Naive B cell (primary cell): ENCODE data around the gene CYB561. TPM values are rescaled to one million over a fixed set of nuclear protein-coding genes. Genes with fewer than 3 reads are reported as not detected.
A peak's percentile ranks its signal among the peaks of the same experiment; 100 is the strongest.

ENCODE experiments used
- ATAC-seq, 2 donors: fragments of 150-1000 bp; cut with Tn5 transposase; 2 replicates each; pipeline ENCODE4 v1.10.0; 2021; ENCODE audit warnings: low read depth in 2 of 2, mild to moderate bottlenecking in 2 of 2, moderate library complexity in 2 of 2
- DNase-seq: peaks from one replicate; pipeline ENCODE4 v3.0.0; 2022
- H3K27ac Mint-ChIP-seq, 6 donors: one replicate each; pipeline ENCODE4 v1.8.0; 2020 to 2022; ENCODE audit warnings: mild to moderate bottlenecking in 6 of 6, mixed read lengths in 6 of 6, moderate library complexity in 5 of 6, inconsistent platforms in 2 of 6
- H3K27me3 Mint-ChIP-seq, 3 donors: one replicate each; pipeline ENCODE4 v1.8.0; 2021 to 2022; ENCODE audit warnings: mixed read lengths in 3 of 3, mild to moderate bottlenecking in 1 of 3
- H3K36me3 Mint-ChIP-seq, 2 donors: one replicate each; pipeline ENCODE4 v1.8.0; 2020 to 2022; ENCODE audit warnings: mixed read lengths in 2 of 2, inconsistent platforms in 1 of 2, mild to moderate bottlenecking in 1 of 2
- H3K4me1 Mint-ChIP-seq, 3 donors: one replicate each; pipeline ENCODE4 v1.8.0; 2020 to 2022; ENCODE audit warnings: mixed read lengths in 3 of 3, inconsistent platforms in 1 of 3, mild to moderate bottlenecking in 1 of 3, moderate library complexity in 1 of 3
- H3K4me3 Mint-ChIP-seq, 8 donors: one replicate each; pipeline ENCODE4 v1.8.0; 2020 to 2022; ENCODE audit warnings: mild to moderate bottlenecking in 8 of 8, mixed read lengths in 8 of 8, moderate library complexity in 8 of 8, inconsistent platforms in 2 of 8
- H3K9me3 Mint-ChIP-seq, 7 donors: one replicate each; pipeline ENCODE4 v1.8.0; 2020 to 2022; ENCODE audit warnings: mixed read lengths in 7 of 7, mild to moderate bottlenecking in 5 of 7, inconsistent platforms in 2 of 7, moderate library complexity in 1 of 7
- polyA plus RNA-seq, 6 donors: library from polyadenylated mRNA; unstranded; fragments of 300-500 nt; fragmentation: Illumina TruSeq; gene quantifications; one replicate each; pipeline ENCODE4 v1.2.3, GENCODE V29; 2021; ENCODE audit warnings: low read depth in 6 of 6

Gene CYB561
- polyA plus RNA-seq, 6 donors from 2014 or later, result 0.66 to 3.4 (median 1.6) TPM; not detected in 1

DNA sequence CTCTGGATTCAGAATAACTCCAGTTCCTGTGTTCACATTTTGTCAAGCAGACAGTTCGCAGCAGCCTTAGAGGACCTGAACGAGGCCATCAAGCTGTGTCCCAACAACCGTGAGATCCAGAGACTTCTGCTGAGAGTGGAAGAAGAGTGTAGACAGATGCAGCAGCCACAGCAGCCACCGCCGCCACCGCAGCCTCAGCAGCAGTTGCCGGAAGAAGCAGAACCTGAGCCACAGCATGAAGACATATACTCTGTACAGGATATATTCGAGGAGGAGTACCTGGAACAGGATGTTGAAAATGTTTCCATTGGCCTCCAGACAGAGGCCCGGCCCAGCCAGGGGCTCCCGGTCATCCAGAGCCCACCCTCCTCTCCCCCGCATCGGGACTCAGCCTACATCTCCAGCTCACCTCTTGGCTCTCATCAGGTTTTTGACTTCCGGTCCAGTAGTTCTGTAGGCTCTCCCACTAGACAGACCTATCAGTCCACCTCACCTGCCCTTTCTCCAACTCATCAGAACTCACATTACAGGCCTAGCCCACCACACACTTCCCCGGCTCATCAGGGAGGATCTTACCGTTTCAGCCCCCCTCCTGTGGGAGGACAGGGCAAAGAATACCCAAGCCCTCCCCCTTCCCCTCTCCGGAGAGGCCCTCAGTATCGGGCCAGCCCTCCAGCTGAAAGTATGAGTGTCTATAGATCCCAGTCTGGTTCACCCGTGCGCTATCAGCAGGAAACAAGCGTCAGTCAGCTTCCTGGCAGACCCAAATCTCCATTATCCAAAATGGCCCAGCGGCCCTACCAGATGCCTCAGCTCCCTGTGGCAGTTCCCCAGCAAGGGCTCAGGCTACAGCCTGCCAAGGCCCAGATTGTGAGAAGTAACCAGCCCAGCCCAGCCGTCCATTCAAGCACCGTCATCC, 25.9 kb downstream of the CYB561 start:
- H3K9me3 Mint-ChIP-seq, result no peaks in the 10 kb centered on the region
- peaks cover 0 to 8% (median 7%) of the 10 kb centered on the region in 3 donors for H3K27me3 Mint-ChIP-seq
- peaks cover 0 to 10% (median 0%) of the 10 kb centered on the region in 3 donors for H3K4me1 Mint-ChIP-seq
- peak overlapping the region in 1 of 6 donors; percentile 6 for H3K27ac Mint-ChIP-seq
- peaks cover 0 to 12% of the 10 kb centered on the region in 2 donors for H3K36me3 Mint-ChIP-seq
- H3K4me3 Mint-ChIP-seq, result peak overlapping the region in 2 of 8 donors; percentile 10 to 73
- DNase-seq (no peak), ATAC-seq (no peak)

DNA sequence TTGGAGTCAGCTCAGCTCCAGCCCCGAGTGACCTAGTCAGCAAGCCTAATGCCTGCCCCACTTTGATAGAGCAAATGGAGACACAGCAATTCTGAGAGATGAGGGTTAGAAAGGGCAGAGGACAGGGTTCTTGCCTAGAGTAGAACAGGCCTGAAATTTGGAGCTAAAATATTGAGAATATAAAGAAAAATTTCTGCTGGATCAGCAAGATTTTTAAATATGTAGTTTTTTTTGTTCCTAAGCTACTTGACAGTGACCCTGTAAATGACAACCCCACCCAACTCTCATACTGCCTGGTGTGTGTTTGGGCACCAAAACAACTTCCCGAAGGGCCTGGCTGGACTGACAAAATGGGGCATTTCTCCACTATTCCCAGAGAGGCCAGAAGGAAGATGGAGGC, 26.7 kb downstream of the CYB561 start:
- no peaks in the 10 kb centered on the region for H3K9me3 Mint-ChIP-seq
- no peak overlapping the region for H3K4me3 Mint-ChIP-seq
- H3K4me1 Mint-ChIP-seq, result peaks cover 0 to 10% (median 0%) of the 10 kb centered on the region in 3 donors
- no peak for DNase-seq
- H3K27ac Mint-ChIP-seq, result peak overlapping the region in 1 of 6 donors; percentile 12
- H3K27me3 Mint-ChIP-seq, result peaks cover 0 to 8% (median 7%) of the 10 kb centered on the region in 3 donors
- no peak for ATAC-seq
- peaks cover 0 to 12% of the 10 kb centered on the region in 2 donors for H3K36me3 Mint-ChIP-seq

DNA sequence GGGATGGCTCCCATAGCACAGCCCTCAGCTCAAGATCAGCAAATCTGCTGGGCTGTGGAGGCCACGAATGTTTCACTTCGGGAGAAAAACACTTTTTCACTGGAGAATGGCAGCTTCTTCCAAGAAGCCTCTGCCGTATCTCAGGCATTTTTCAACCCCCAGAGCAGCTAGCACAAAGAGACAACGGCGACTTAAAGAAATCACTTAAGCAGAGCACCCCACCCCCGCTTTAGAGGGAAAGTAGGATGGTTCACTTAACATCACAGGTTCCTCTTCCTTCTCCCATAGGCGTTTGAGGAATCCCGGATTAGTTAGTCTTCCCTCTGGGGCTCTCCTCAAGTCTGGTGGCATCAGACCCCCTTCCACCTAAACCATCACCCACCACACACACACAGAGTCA, 27.6 kb downstream of the CYB561 start:
- peaks cover 0 to 10% (median 0%) of the 10 kb centered on the region in 3 donors for H3K4me1 Mint-ChIP-seq
- H3K27me3 Mint-ChIP-seq, result peaks cover 0 to 8% (median 7%) of the 10 kb centered on the region in 3 donors
- H3K9me3 Mint-ChIP-seq, result no peaks in the 10 kb centered on the region
- DNase-seq, result no peak
- peak overlapping the region in 1 of 6 donors; percentile 32 for H3K27ac Mint-ChIP-seq
- ATAC-seq, result no peak
- H3K4me3 Mint-ChIP-seq, result no peak overlapping the region
- peaks cover 0 to 13% of the 10 kb centered on the region in 2 donors for H3K36me3 Mint-ChIP-seq

DNA sequence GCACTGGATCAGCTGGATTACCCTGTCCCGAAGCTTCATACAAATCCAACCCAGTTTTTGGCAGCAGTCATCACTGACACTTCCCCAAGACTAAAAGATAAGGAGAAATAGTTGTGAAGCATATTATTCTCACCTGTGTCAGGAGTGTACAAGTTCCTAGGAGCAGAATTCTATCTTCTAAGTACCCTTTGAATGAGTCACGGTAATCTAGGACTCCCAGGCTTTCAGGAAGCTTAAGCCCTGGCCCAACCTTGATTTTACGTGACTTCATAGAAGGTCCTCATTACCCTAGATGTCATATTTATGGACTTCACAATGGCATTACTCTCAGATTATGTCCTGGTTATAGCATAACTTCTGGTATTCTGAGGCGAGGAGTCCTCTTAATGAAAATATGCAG, 31.9 kb downstream of the CYB561 start:
- H3K27ac Mint-ChIP-seq, result no peak overlapping the region
- DNase-seq (no peak), ATAC-seq (no peak)
- H3K4me3 Mint-ChIP-seq, result no peak overlapping the region
- H3K36me3 Mint-ChIP-seq, result peaks cover 0 to 19% of the 10 kb centered on the region in 2 donors
- H3K4me1 Mint-ChIP-seq, result no peaks in the 10 kb centered on the region
- H3K27me3 Mint-ChIP-seq, result no peaks in the 10 kb centered on the region
- H3K9me3 Mint-ChIP-seq, result no peaks in the 10 kb centered on the region

DNA sequence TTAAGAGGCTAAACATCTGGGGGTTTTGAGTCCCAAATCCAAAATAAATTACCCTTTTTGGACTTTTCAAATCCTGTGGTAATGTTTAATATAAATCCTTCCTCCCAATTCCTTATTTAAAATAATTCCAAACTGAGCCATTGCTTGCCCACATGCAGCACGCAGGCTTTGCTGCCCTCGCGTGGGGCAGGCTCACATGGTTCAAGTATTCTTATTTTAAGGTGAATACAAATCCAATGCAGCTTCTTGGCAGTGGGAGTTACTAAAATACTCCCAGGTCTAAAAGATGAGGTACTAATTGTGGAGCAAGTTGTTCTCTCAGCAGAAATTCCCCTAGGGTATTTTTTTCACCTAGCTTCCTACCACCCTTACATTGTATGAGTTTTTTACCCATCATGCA, 33.0 kb downstream of the CYB561 start:
- H3K9me3 Mint-ChIP-seq, result no peaks in the 10 kb centered on the region
- ATAC-seq (no peak), DNase-seq (no peak)
- no peaks in the 10 kb centered on the region for H3K4me1 Mint-ChIP-seq
- no peak overlapping the region for H3K4me3 Mint-ChIP-seq
- H3K27ac Mint-ChIP-seq, result peak overlapping the region in 1 of 6 donors; percentile 62
- peaks cover 0 to 19% of the 10 kb centered on the region in 2 donors for H3K36me3 Mint-ChIP-seq
- H3K27me3 Mint-ChIP-seq, result no peaks in the 10 kb centered on the region

DNA sequence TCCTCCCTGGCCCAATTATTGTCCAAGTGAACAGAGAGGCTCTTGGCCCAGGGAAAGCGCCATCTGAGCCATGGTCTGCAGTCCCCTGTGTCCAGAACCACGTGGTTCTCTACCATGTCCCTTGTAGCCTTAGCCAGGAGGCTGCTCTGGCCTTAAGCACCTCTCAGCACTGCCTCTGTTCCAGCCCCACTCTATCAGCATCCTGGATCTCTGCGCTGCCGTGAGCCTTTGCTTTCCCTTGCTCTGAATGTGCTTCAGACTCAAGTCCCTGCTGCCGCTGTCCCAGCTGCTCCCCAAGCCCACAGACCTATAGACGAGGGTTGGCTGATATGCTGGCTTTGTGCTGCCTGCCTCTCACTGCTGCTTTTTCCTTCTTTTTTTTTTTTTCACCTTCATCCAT, 33.9 kb downstream of the CYB561 start:
- no peak for ATAC-seq
- DNase-seq, result no peak
- Mint-ChIP-seq H3K4me1 (no peaks in the 10 kb centered on the region), H3K27me3 (no peaks in the 10 kb centered on the region), H3K9me3 (no peaks in the 10 kb centered on the region), H3K27ac (no peak overlapping the region), H3K36me3 (peaks cover 0 to 19% of the 10 kb centered on the region in 2 donors), H3K4me3 (no peak overlapping the region)

DNA sequence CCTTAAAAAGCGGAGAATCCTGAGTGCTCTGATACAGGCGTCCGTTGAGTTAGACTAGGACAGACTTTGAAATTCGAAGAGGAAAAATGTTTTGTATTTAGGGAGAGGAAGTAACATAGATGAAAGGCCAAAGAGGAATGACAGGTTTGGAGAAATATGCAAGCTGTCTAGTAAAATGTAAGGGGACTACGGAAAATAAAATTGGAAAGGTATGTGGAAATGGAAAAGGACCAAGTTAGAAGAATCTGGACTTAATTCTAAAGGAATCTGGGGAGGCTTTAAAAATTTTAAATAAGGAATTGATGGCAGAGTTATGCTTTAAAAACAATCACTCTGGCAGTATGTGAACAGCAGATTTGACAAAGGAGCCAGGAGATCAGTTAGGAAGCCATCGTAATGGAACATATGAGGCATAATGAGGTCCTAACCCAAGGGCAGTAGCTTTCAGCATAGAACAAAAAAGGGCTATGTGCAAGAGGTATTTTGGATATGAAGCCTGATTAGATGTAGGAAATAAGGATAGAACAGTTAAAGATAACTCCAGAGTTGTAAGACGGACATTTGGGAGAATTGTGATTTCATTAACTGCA, 38.3 kb downstream of the CYB561 start:
- peaks cover 0 to 4% (median 4%) of the 10 kb centered on the region in 3 donors for H3K4me1 Mint-ChIP-seq
- no peak for ATAC-seq
- H3K27ac Mint-ChIP-seq, result no peak overlapping the region
- DNase-seq, result no peak
- no peak overlapping the region for H3K4me3 Mint-ChIP-seq
- H3K9me3 Mint-ChIP-seq, result no peaks in the 10 kb centered on the region
- peaks cover 0 to 6% of the 10 kb centered on the region in 2 donors for H3K36me3 Mint-ChIP-seq
- H3K27me3 Mint-ChIP-seq, result no peaks in the 10 kb centered on the region

DNA sequence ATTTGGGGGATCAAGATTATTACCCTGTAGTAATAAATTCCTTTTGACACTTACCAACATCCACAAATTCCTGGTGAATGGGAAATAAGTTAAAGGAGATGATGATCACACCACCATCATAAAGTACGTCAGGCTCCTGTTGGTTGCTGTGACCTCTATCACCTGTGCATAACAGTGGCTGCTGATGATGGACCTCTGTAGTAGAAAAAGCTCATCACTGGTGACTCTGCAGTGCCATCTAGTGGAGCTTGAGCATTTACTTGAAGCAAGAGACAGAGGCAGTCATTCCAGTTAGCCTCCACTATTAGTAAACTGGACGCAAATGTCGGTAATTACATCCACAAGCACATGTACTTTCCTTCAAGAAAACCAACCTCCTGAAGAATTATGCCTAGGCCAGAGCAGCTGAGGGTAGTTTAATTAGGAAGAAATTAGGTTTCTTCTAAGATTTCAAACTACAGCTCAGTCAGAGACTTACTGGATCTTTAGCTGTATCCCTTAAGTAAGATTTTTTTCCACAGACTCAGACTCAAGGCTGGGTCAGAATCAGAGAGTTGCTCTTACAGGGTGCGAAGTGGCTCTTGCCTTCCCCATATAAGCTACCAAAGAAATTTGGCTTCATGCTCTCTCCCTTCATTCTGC, 39.3 kb downstream of the CYB561 start:
- Mint-ChIP-seq H3K27me3 (no peaks in the 10 kb centered on the region), H3K27ac (peak overlapping the region in 1 of 6 donors; percentile 5), H3K4me3 (no peak overlapping the region), H3K9me3 (no peaks in the 10 kb centered on the region), H3K4me1 (peaks cover 0 to 4% (median 4%) of the 10 kb centered on the region in 3 donors), H3K36me3 (no peaks in the 10 kb centered on the region)
- ATAC-seq (peak; percentile 81 to 92), DNase-seq (peak; percentile 64)

DNA sequence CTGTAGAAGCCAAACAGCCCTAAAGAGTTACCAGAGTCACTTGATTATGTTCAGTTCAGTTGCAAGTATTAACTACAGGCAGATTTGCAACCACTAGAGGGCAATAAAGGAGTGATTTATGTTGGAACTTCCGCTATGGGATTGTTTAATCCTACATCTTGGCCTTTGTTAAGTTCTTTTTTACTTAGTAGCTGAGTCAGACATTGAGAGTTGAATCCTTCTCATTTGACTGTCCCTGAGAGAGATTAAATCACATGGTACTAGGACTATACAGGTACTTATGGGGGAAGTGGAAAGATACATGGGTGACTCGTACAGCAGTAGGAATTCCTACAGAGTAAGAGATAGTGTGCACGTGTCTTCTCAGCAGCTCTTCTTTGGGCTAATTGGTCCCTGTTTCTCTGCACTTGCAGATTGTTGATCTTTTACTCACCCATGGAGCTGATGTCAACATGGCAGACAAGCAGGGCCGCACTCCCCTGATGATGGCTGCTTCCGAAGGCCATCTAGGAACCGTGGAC, 40.3 kb downstream of the CYB561 start:
- DNase-seq (peak; percentile 24), ATAC-seq (peak in 1 of 2 donors; percentile 53)
- Mint-ChIP-seq H3K27me3 (no peaks in the 10 kb centered on the region), H3K36me3 (no peaks in the 10 kb centered on the region), H3K27ac (no peak overlapping the region), H3K4me3 (no peak overlapping the region), H3K9me3 (no peaks in the 10 kb centered on the region), H3K4me1 (peaks cover 0 to 4% (median 4%) of the 10 kb centered on the region in 3 donors)

DNA sequence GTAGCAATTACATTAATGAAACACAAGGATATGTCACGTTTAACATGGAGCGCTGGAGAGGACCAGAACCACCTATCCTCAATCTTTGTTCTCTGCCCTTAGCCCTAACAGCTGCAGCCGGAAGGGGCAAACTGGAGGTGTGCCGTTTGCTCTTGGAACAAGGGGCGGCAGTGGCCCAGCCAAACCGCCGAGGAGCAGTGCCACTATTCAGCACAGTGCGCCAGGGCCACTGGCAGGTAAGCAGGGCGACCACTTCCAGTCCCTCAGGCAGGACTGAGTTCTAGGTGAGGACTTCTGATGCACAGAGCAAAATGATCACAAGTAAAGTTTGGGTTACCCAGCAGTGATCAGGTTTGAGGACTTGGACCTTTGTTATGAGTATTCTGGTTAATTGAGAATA, 41.1 kb downstream of the CYB561 start:
- ATAC-seq (no peak), DNase-seq (no peak)
- no peak overlapping the region for H3K27ac Mint-ChIP-seq
- H3K36me3 Mint-ChIP-seq, result no peaks in the 10 kb centered on the region
- H3K4me1 Mint-ChIP-seq, result peaks cover 0 to 4% (median 4%) of the 10 kb centered on the region in 3 donors
- H3K9me3 Mint-ChIP-seq, result no peaks in the 10 kb centered on the region
- no peak overlapping the region for H3K4me3 Mint-ChIP-seq
- no peaks in the 10 kb centered on the region for H3K27me3 Mint-ChIP-seq

DNA sequence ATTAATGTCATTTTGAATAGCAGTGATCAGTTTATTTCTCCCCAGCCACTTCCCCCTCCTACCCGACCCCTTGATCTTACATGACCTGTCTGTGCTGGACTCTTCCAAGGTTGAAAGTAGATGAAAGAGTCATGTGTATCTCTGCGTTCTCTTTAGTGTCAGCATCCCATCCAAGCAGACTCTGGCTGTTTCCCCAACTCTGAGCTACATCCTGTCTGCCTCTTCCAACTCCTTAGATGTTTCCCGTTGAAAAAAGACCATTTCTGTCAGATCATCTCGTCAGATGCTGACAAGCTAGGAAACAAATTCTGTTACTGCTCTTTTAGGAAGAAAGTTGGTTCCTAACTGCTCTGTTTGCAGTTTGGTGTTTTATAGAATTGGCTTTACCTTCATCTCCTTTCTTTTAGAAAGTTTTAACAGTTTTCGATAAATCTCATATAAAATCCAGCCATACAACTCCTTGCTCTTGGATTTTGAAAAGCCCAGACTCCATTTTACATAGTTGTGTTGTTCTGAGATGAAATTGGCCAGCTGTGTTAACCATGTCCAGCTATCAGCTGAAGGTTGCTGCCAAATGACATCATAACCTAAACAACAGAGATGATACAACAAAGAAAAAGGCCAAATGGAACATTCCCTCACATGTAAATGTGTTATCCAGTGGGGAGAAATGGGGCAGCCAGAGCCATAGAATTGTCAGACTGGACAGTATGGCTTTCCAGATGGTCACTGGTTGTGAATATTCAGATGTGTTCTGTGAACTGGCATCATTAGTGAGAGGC, 43.5 kb downstream of the CYB561 start:
- H3K9me3 Mint-ChIP-seq, result no peaks in the 10 kb centered on the region

DNA sequence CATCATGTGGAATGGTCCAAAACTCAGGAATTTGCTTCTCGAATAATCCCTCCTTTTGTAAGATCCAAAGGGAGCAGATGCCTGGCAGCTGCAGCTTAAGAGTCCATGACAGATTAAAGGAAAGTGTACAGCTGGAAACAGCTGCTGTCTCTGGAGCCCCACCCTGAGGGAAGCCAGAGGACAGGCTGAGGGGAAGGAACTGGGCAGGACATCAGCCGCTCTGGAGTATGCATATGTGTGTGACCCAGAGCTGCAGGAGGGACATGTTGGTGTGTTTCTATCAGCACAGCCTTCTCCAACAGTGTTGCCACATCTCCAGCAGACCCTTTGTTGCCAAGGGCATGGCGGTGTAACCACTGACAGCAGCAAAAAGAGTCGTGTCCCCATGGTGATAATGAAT, 46.2 kb downstream of the CYB561 start:
- no peak for ATAC-seq
- no peaks in the 10 kb centered on the region for H3K9me3 Mint-ChIP-seq
- peak overlapping the region in 2 of 6 donors; percentile 60 to 79 for H3K27ac Mint-ChIP-seq
- no peak overlapping the region for H3K4me3 Mint-ChIP-seq
- H3K36me3 Mint-ChIP-seq, result peaks cover 0 to 4% of the 10 kb centered on the region in 2 donors
- H3K4me1 Mint-ChIP-seq, result peaks cover 13 to 22% (median 17%) of the 10 kb centered on the region in 3 donors
- H3K27me3 Mint-ChIP-seq, result no peaks in the 10 kb centered on the region
- DNase-seq, result no peak

More for the DNA sequence above, 43.5 kb downstream of the CYB561 start:
- Mint-ChIP-seq H3K36me3 (no peaks in the 10 kb centered on the region), H3K27me3 (no peaks in the 10 kb centered on the region), H3K27ac (no peak overlapping the region), H3K4me3 (no peak overlapping the region), H3K4me1 (peaks cover 13 to 26% (median 20%) of the 10 kb centered on the region in 3 donors)
- ATAC-seq, result no peak
- DNase-seq, result no peak
